HG03103 (cell line): ENCODE results near the gene USF2.
A peak's percentile ranks its signal among the peaks of the same experiment; 100 is the strongest.

Experiments
- ATAC-seq: cut with Tn5 transposase; IDR thresholded peaks from one replicate; pipeline ENCODE4 v1.9.1; 2021; ENCODE audit warnings: low read depth; ENCODE audit not compliant: unreplicated experiment

The USF2 gene

DNA sequence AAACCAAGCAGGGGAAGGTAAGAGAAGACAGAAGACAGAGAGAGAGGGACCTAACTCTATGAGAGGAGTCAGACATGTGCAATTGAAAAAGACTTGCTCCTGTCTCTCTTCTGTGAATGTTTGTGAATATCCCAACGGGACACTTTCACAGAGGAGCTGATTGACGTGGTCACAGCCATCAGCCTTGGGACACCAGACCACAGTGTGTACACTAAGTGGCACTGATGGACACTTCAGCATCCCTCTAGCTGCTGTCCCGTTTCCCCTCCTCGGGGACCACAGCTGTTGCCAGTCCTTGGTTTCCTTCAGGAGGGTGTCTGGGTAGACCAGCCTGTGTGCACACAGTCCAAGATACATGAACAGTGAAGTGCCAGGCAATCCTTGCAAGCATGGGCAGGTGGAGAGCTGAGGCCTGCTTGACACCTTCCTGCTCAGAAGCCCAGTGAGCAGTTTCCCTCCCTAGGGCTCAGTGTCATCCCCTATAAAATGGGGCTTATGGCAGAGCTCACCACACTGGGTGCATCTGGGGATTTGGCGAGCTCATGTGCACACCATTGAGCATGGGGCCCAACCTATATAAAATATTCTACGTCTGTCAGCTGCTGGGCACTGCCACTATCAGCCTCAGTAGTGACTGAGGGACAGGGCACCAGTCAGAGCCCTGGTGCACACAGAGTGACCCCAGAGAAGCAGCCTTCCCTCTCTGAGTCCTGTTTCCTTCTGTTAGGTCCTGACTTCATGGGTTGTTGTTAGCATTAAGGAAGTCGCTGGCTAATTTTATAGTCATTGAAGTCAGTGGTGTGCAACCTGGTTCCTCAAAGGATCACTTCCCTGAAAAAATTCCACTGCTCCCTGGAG, 4.3 kb upstream of the USF2 start:
- no peak for ATAC-seq

DNA sequence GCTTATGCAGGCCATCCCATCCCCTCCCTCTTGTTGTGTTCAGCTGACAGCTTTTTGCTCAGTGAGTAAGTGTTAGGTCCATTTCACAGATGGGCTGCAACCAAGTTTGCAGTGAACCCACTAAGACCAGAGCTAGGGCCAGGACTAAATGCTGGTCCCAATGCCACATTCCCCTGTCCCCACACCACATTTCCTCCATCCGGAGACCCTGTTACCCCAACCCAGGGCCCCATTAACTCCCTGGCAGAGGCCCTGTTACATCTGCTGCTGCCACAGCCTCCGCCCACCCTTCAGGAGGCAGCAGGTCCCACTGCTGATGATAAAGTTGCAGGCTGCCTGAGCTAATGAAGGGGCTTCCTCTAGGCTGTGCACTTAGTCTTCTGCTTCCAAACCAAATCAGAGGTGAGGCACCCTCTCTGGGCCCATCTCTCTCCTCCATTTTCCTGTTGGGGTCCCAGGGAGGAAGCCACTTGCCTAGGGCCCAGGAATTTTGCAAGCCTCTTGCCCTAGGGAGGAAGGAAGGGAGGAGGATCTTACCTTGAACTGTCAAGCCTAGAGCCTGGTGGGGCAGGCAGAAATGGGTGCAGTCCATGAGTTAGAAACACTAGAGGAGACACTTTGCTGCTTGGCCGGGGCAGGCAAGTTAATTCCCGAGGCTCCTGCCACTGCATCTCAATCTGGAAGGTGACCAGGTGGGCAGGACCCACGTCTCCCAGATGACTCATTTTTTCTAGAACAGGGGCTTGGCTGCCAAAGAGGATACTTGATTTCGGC, 3.4 kb upstream of the USF2 start:
- ATAC-seq, result no peak

DNA sequence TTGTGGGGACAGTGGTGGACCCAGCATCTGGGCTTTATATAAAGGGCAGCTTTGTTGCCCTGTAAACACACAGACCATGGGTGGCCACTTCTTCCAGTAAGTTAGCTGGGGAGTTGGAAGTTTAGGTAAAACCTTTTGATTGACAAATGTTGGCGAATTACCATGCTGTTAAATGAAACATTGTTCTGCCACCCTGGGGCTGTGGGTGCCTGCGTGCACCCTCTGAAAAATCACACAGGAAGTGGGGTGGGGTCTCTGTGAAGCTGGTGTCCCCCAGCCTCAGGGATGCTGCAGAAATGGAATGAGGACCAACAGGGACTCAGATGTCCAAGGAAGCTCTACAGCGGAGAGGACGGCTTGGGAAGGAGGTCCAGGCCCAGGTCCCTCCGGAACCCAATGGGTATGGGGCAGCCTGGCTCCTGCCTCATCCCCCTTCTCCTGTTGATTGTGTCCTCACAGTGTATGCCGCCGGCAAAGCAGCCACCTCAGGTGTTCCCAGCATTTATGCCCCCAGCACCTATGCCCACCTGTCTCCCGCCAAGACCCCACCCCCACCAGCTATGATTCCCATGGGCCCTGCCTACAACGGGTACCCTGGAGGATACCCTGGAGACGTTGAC, 2.8 kb upstream of the USF2 start:
- ATAC-seq, result no peak

DNA sequence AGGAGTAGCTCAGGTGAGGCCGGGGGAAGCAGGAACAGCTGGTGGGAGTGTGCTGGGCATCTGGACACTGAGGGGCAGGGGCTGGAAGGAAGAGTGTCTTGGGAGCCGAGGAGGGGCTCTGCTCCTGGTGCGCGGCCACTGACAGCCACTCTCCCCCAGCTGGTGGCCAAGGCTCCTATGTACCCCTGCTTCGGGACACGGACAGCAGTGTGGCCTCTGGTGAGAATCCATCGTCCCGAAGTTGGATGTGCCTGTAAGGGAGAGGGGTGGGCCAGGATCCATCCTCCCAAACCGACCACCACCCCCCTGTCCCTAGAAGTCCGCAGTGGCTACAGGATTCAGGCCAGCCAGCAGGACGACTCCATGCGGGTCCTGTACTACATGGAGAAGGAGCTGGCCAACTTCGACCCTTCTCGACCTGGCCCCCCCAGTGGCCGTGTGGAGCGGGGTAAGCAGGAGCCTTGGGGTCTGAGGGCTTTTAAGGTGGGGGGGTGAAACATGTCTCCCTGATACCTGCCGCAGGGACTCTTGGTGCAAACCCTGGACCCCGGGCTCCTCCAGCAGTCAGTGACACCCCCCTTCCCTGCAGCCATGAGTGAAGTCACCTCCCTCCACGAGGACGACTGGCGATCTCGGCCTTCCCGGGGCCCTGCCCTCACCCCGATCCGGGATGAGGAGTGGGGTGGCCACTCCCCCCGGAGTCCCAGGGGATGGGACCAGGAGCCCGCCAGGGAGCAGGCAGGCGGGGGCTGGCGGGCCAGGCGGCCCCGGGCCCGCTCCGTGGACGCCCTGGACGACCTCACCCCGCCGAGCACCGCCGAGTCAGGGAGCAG, 2.0 kb upstream of the USF2 start:
- no peak for ATAC-seq

DNA sequence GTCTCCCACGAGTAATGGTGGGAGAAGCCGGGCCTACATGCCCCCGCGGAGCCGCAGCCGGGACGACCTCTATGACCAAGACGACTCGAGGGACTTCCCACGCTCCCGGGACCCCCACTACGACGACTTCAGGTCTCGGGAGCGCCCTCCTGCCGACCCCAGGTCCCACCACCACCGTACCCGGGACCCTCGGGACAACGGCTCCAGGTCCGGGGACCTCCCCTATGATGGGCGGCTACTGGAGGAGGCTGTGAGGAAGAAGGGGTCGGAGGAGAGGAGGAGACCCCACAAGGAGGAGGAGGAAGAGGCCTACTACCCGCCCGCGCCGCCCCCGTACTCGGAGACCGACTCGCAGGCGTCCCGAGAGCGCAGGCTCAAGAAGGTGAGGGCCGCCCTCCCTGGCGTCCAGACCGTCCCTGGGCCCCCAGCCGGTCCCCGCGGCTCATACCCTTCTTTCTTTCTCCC, 1.4 kb upstream of the USF2 start:
- ATAC-seq, result no peak

DNA sequence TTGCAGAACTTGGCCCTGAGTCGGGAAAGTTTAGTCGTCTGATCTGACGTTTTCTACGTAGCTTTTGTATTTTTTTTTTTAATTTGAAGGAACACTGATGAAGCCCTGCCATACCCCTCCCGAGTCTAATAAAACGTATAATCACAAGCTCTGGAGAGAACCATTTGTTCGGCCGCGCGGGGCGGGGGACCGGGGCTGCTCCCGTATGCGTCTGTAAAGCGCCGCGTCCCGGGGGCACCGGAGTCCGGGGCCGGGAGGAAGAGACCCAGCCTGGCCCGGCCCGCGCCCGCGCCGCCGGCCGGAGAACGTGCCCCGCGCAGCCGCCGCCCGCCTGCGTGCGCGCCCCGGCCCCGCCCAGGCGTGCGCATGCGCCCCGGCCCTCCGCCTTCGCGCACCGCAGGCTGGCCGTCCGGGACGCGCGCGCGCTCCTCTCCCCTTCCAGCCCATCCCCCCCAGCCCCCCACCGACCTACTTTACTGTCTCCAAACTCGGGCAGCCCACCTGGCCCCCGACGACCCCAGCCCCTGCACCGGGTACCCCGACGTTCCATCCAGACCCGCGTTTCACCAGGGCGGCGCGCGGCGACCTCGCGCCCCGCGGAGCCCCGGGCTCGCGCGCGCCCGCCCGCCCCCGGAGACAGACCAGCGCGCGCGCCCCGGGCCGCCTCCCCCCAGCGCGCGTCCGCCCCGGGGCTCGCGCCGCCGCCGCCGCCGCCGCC, 785 bp upstream of the USF2 start:
- peak; percentile 43 for ATAC-seq

DNA sequence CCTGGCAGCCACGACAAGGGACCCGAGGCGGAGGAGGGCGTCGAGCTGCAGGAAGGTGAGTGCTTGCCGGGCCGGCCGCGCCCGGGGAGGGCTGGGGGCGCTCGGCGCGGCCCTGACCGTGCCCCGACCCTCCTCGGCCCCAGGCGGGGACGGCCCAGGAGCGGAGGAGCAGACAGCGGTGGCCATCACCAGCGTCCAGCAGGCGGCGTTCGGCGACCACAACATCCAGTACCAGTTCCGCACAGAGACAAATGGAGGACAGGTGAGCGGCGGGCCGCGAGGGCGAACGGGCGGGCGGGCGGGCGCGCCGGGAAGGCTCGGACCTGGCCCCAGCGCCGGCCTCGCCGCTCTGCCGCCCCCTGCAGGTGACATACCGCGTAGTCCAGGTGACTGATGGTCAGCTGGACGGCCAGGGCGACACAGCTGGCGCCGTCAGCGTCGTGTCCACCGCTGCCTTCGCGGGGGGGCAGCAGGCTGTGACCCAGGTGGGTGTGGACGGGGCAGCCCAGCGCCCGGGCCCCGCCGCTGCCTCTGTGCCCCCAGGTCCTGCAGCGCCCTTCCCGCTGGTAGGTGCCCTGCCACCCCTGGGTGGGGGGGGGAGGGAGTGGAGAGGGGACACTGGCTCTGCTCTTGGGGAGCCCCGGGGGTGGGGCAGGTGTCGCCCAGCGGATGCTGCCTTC, 816 bp downstream of the USF2 start:
- no peak for ATAC-seq

DNA sequence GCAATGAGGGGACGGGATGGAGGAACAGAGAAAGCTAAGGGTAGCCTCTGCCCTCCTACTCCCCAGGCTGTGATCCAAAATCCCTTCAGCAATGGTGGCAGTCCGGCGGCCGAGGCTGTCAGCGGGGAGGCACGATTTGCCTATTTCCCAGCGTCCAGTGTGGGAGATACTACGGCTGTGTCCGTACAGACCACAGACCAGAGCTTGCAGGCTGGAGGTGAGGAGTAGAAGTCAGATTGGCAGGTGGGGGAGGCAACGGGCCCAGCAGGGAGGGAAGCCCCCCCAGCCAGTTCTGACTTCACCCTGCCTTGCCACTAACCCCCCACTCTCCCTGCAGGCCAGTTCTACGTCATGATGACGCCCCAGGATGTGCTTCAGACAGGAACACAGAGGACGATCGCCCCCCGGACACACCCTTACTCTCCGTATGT, 1.6 kb downstream of the USF2 start:
- no peak for ATAC-seq

DNA sequence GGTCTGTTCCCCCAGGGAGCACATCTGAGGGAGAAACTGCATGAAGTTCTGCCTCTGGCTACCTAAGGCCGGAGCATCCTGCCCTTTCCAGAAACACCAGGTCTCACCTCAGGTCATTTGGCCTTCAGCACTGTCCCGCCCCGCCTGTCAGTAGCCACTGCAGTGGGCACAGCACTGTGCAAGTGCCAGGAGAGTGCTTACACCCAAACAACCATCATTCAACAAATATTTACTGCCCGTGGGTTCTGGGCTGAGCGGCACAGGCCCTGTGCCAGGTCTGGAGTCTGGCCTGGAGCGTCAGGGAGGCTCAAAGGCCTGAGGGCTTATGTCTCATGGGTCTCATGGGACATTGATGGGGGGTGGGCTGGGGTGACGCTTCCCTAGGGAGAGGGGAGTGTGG, 2.8 kb downstream of the USF2 start:
- no peak for ATAC-seq

DNA sequence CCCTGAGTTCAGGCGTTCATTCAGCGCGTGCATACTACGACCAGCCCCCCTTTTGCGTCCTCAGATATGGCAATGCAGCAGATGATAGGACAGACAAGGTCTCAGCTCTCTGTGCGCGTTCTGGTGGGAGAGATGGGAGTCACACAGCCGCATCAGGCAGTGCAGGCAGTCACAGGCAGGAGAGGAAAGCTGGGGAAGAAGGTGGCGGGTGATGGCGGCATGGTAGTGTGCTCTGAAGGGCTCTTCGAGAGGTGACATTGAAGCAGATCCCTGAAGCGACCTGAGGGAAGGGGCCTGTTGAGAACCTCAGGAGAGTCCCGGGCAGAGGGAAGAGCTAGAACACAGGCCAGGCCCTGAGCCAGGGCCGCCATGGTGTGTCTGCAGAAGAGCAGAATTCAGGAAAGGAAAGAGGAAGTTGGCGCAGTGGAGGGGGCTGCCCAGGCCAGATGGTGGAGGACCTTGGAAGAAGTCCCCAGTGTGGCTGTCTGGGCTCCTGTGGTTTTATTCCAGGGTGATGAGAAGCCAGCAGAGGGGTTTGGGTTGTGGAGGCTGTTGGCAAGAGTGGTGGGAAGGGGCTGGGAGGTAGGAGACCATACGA, 3.5 kb downstream of the USF2 start:
- no peak for ATAC-seq

DNA sequence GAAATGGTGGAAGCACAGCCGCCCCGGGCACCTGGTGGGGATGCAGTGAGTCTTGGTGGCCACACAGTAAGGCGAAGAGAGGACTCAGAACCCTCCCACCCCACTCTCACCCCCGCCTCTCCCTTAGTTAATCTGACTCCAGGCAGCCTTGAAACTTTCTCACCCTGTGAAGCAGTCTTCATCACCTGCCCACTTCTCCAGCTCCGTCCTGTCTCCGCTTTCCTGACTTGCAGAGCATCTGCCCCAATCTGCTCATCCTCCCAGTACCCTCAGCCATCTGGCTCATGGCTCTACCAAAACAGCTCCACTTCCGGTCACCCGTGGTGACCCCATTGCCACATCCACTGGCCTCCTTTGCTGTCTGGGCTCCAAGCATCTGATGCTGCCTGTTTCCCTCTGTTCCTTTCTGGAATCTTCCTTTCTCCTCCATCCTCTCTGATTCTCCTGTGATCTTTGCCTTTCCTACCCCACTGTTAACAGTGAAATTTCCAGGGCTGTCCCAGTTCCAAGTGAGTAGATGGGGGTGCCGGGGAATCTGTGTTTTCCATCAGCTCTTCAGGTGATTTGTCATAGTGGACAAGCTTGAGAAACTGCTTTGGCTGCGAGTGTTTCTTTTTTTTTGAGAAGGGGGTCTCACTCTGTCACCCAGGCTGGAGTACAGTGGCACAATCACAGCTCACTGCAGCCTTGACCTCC, 4.3 kb downstream of the USF2 start:
- no peak for ATAC-seq

DNA sequence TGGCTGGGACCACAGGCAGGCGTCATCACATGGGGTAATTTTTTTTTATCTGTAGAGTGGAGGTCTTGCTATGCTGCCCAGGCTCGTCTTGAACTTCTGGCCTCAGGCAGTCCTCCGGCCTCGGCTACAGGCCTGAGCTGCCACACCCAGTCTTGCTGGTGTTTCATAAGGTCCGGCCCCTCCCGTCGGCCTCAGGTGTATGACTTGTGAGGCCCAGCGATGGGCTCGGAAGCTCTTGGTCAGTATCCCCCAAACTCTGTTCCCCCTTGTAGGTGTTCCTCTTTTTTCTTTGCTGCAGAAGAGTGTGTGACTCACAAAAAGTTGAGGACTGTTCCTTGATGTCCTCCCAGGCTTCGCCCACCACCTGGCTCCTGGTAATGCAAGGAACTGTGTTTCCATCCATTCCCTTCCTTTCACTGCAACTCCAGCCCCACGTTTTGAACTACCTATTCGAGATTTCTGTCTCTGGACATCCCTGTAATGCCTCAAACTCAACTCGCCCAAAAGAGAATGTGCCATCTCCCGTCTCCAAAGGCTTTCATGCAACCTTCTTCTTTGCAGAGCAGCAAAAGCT, 5.0 kb downstream of the USF2 start:
- no peak for ATAC-seq

DNA sequence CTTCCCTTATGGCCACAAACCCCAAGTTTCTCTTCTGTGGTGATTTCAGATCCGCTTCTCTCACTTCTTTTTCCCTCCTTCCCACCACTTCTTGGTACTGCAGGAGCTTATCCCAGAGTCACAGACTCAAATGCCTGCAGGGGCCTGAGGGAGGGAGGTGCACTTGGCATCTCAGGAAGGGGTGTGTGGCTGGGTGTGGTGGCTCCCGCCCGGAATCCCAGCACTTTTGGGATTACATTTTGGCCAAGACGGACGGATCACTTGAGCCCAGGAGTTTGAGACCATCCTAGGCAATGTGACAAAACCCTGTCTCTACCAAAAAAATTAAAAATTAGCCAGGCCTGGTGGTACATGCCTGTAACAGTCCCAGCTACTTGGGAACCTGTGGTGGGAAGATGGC, 5.6 kb downstream of the USF2 start:
- no peak for ATAC-seq

DNA sequence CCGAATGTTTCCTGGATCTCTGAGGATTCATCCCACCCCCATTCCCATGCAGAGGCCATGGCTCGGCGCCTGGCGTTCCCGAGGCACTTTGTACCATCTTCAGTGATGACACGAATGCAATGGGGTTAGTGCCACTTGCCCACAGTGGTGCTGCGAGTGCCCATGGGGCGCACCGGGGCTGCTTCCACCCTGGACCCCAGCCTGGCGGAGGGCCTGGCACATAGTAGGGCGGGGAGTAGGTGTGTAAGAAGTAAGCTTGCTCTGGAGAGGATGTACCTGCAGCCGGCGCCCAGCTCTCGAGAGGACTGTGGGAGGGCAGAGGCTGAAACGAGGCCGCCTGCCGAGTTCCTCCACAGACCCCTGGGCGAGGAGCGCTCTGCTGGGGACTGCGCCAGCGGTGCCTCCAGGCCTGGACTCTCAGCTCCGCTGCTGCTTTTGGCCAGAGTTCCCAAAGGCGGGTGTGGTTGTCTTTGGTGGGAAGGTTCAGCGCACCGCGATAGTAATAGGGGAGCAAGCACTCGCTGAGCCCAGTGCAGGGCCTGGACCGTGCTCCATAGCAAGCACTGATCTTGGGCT, 8.0 kb downstream of the USF2 start:
- ATAC-seq, result no peak

DNA sequence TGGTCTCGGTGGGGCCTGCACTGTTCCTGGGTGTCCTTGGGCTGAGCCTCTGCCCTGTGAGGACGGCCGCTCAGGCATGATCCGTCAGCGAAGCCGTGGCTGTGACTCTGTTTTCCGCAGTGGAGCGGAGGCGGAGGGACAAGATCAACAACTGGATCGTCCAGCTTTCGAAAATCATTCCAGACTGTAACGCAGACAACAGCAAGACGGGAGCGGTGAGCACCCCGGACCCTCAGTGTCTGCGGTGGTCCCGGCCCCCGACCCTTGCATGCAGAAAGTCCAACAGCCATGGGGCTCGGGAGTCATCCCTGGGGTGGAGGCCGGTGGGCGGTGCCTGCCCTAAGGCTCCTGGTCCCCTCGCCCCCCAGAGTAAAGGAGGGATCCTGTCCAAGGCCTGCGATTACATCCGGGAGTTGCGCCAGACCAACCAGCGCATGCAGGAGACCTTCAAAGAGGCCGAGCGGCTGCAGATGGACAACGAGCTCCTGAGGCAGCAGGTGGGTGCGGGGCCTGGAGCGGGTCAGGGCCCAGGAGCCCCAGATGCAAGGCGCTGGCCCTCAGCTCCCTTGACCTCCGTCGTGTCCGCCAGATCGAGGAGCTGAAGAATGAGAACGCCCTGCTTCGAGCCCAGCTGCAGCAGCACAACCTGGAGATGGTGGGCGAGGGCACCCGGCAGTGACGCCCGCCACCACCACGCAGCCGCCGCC, 10.0 kb downstream of the USF2 start:
- no peak for ATAC-seq

DNA sequence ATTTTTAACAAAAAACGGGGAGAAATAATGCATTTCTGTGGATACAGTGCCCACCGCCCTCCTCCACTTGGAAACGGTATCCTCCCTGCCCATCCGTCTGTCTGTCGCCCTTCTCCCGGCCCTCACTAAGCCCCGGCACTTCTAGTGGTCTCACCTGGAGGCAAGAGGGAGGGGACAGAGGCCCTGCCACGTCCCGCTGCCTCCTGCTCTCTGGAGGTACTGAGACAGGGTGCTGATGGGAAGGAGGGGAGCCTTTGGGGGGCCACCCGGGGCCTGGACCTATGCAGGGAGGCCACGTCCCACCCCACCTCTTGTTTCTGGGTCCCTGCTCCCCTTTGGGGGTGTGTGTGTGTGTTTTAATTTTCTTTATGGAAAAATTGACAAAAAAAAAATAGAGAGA, 10.6 kb downstream of the USF2 start:
- no peak for ATAC-seq
